Activated T-cell treated with anti-CD3 and anti-CD28 coated beads, Interleukin-2, amount 50 U/mL, for 24 hours (primary cell): ENCODE measurements around the gene PMAIP1.
A peak's percentile ranks its signal among the peaks of the same experiment; 100 is the strongest.
"Not testable (repeated sequence)": the region's sequence is repeated elsewhere in the genome, so short reads cannot be mapped to it uniquely, and the experiment has no call there.

Source experiments
- DNase-seq: peaks from one replicate; pipeline ENCODE4 v3.0.0-alpha.2; 2020
- H3K27ac Mint-ChIP-seq: 2 replicates; pipeline ENCODE4 v1.8.0; 2020; ENCODE audit warnings: mild to moderate bottlenecking, mixed read lengths
- H3K27me3 Mint-ChIP-seq: 2 replicates; pipeline ENCODE4 v1.8.0; 2020; ENCODE audit warnings: mixed read lengths
- H3K36me3 Mint-ChIP-seq: 2 replicates; pipeline ENCODE4 v1.8.0; 2020; ENCODE audit warnings: low read depth, mixed read lengths
- H3K4me1 Mint-ChIP-seq: 2 replicates; pipeline ENCODE4 v1.8.0; 2020; ENCODE audit warnings: low read depth, mixed read lengths
- H3K4me3 Mint-ChIP-seq: 2 replicates; pipeline ENCODE4 v1.8.0; 2020; ENCODE audit warnings: mild to moderate bottlenecking, moderate library complexity, mixed read lengths
- H3K9me3 Mint-ChIP-seq: 2 replicates; pipeline ENCODE4 v1.8.0; 2020; ENCODE audit warnings: mixed read lengths

Gene PMAIP1

DNA sequence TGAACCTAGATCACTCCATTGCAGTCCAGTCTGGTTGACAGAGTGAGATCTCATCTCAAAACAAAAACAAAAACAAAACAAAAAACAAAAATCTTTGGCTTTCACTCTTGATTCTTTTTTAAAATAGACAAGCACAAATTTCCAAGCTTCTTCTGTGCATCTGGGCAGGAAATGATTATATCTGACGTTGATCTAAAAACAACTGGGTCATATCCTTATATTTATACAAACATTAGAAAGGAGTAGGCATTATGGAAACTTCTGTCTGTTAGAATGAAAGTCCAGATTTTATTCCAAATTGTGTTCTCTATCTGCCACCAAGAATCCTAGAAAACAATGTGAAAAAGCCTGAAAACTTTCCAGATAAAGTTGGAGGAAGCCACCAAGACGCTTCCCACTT is 26.2 kb upstream of the PMAIP1 start:
- Mint-ChIP-seq H3K4me3 (no peak overlapping the region), H3K27ac (no peak overlapping the region), H3K36me3 (no peaks in the 10 kb centered on the region), H3K9me3 (no peaks in the 10 kb centered on the region), H3K4me1 (peaks cover 10% of the 10 kb centered on the region), H3K27me3 (no peaks in the 10 kb centered on the region)
- no peak for DNase-seq

DNA sequence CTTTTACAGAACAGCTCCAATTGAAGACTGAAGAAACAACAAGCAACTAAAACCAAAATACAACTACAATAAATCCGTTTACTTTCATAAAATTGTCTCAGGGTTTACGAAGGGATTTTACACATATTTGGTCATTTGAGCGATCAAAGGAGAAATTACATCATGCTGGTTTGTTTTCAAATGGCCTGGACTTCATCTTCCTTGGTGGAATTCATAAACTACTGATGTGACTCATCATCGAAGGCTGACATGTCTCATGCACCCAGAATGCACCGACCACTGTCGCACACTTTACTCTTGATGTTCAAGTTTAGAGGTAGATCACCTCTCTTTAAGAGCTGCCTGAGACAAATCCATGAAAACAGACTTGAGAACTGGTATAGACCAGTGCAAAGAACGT is 25.6 kb upstream of the PMAIP1 start:
- Mint-ChIP-seq H3K9me3 (no peaks in the 10 kb centered on the region), H3K36me3 (no peaks in the 10 kb centered on the region), H3K27me3 (no peaks in the 10 kb centered on the region), H3K4me1 (peaks cover 13% of the 10 kb centered on the region), H3K4me3 (no peak overlapping the region), H3K27ac (no peak overlapping the region)
- no peak for DNase-seq

DNA sequence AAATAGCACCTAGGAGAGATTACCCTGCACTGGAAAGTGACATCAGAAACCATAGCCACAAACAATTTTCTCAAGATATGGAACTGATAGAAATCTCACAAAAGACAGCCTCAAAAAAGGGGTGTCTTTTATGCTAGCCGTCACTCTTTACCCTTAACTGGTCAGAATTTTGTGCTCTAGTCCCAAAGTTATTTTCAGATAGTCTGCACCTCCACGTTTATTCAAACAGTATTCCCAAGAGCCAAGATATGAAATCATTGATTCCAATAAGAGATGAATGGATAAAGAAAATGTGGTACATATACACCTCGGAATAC is 23.5 kb upstream of the PMAIP1 start:
- H3K9me3 Mint-ChIP-seq, result no peaks in the 10 kb centered on the region
- no peak overlapping the region for H3K27ac Mint-ChIP-seq
- H3K36me3 Mint-ChIP-seq, result no peaks in the 10 kb centered on the region
- no peak for DNase-seq
- H3K4me1 Mint-ChIP-seq, result peaks cover 13% of the 10 kb centered on the region
- no peak overlapping the region for H3K4me3 Mint-ChIP-seq
- H3K27me3 Mint-ChIP-seq, result no peaks in the 10 kb centered on the region

DNA sequence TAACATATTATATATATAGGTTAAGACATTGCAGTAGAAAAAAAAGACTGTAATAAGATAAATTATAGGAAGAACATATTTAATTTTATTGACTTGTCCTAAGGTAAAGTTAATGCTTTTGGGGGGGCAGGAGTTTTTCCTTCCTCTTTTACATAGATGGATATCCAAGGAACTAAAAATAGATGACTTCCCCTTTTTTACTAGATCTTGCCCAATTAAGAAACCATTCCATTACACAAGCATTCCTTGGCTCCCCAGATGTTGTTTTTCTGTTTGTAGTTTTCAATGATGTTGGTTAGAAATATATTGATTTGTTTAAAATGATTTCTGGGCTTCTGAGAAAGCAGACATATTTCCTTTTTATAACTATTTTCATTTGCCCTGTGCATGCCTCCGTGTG is 22.4 kb upstream of the PMAIP1 start:
- no peaks in the 10 kb centered on the region for H3K9me3 Mint-ChIP-seq
- H3K4me1 Mint-ChIP-seq, result peaks cover 23% of the 10 kb centered on the region
- H3K4me3 Mint-ChIP-seq, result no peak overlapping the region
- no peak for DNase-seq
- H3K36me3 Mint-ChIP-seq, result no peaks in the 10 kb centered on the region
- H3K27me3 Mint-ChIP-seq, result no peaks in the 10 kb centered on the region
- no peak overlapping the region for H3K27ac Mint-ChIP-seq

DNA sequence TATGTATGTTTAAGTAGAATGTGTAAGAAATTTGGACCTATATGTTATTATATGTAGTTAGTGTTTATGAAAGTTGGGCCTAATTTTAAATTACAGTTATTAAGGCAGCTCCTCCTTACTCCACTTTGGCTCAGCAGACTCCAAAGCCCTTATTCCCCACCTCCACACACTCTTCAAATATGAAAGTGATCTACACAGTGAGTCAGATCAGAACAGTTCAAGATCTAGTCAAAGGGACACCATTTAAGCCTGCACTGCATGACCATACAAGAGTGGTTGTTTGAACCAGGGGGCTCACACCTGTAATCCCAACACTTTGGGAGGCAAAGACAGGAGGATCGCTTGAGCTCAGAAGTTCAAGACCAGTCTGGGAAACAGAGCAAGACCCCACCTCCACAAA is 21.2 kb upstream of the PMAIP1 start:
- H3K9me3 Mint-ChIP-seq, result no peaks in the 10 kb centered on the region
- H3K27ac Mint-ChIP-seq, result no peak overlapping the region
- H3K4me3 Mint-ChIP-seq, result no peak overlapping the region
- peaks cover 34% of the 10 kb centered on the region for H3K4me1 Mint-ChIP-seq
- no peak for DNase-seq
- H3K36me3 Mint-ChIP-seq, result no peaks in the 10 kb centered on the region
- H3K27me3 Mint-ChIP-seq, result no peaks in the 10 kb centered on the region

DNA sequence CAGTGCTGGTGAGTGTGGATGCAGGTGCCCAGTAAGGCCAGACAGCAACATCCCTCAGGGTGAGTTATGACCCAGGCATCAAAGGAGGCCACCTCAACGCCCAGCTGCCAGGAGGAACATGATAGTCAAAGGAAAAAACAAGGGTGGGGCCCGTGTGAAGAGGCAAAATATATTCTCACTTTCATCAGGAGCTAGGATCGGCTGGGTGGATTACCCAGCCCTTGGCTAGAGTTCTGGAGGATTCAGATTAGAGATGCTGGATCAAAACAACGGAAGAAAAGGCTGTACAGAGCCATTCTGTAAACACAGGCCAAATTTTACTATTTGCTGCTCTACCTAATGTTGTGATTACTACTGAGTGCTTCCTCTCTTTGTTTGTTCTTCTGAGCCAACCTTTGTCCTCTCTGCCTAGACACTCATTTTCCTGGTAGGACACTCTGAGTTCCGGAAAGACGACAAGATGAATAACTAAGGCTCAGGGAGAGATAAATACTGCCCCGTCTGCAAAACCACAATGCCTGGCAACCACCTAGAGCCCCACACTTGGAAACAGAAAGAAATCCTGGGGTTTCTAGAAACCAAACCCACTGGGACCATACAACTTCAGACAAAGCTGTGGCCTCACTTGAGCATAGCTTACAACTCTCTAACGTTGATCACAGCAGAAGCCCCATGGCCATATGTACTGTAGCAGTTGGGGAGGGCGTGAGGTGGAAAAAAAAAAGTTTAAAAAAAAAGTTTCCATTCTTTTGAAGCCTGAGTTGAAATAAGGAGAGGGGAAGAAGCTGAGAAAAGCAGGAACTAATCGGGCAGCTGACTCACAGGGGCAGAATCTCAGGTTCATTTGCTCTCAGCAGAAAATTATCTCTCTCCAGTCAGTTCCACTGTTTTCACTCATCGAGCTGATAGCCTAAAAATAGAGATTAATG is 17.8 kb upstream of the PMAIP1 start:
- no peak for DNase-seq
- Mint-ChIP-seq H3K36me3 (no peaks in the 10 kb centered on the region), H3K9me3 (no peaks in the 10 kb centered on the region), H3K27ac (peak overlapping the region; percentile 83), H3K4me3 (peak overlapping the region; percentile 6), H3K4me1 (peaks cover 45% of the 10 kb centered on the region), H3K27me3 (no peaks in the 10 kb centered on the region)

DNA sequence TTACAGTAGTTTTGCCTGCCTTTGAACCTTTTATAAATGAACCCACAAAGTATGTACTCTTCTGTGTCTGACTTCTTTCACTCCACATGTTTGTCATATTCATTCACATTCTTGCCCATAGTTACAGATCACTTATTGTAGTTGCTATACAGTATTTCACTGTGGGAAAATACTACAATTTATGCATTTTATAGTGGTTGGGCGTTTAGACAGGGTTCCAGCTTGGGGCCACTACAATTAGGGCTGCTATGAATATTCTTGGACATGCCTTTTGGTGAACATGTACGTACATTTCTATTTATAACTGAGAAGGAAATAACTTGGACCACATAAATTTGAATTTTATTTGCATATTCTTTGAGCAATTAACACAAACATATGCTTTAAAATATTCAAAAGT is 15.4 kb upstream of the PMAIP1 start:
- H3K27ac Mint-ChIP-seq, result no peak overlapping the region
- DNase-seq, result no peak
- H3K9me3 Mint-ChIP-seq, result no peaks in the 10 kb centered on the region
- peaks cover 41% of the 10 kb centered on the region for H3K4me1 Mint-ChIP-seq
- H3K4me3 Mint-ChIP-seq, result no peak overlapping the region
- H3K36me3 Mint-ChIP-seq, result no peaks in the 10 kb centered on the region
- H3K27me3 Mint-ChIP-seq, result no peaks in the 10 kb centered on the region

DNA sequence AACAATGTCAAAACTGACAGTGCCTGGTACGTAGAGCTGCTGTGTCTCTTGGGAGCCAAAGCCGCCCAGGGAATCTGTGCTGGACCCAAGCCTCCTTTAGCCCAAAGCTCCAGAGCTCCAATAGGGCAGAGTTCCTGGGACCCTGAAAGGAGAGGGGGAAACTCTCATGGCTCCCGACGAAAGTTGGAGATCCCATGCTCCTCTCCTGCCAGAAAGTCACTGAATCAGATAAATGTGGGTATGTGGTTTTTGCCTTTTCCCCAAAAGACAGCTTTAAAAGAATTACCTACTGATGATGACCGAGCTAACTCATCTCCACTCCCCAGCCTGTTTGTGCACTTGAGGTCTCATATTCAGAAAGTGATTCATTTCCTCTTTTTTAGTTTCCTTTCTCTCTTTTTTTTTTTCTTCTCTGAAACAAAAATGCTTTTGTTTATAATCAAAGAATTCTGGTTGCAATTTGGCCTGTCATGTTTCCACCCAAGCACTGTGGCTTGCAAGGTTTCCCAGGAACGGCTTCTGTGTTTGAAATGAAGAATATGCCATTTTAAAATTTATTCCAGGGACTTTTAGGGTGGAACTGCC is 14.1 kb upstream of the PMAIP1 start:
- Mint-ChIP-seq H3K27me3 (no peaks in the 10 kb centered on the region), H3K36me3 (no peaks in the 10 kb centered on the region), H3K4me3 (peak overlapping the region; percentile 47), H3K27ac (peak overlapping the region; percentile 90), H3K9me3 (no peaks in the 10 kb centered on the region), H3K4me1 (peaks cover 41% of the 10 kb centered on the region)
- DNase-seq, result peak; percentile 53

DNA sequence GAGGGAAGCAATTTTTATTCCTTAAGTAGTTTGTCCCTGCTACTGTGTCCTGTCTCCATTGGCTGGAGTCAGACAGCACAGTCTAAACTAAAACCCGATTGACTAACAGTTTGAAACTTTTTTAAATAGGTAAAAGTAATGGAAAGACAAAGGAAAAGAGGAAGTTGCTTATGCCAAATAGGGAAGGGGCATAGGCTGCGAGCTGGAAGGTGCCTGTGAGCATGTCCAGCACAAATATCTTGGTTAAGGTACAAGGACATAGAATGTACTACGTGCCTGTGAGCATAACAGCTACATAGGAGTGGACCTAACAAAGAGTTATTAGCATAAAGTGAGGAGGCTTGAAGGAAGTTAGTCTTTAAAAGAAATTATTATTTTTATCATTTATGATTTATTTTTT is 13.4 kb upstream of the PMAIP1 start:
- not testable (repeated sequence) for H3K9me3 Mint-ChIP-seq, H3K36me3 Mint-ChIP-seq, DNase-seq, H3K4me3 Mint-ChIP-seq, H3K27me3 Mint-ChIP-seq
- peak overlapping the region; percentile 90 for H3K27ac Mint-ChIP-seq
- peaks cover 40% of the 10 kb centered on the region for H3K4me1 Mint-ChIP-seq

DNA sequence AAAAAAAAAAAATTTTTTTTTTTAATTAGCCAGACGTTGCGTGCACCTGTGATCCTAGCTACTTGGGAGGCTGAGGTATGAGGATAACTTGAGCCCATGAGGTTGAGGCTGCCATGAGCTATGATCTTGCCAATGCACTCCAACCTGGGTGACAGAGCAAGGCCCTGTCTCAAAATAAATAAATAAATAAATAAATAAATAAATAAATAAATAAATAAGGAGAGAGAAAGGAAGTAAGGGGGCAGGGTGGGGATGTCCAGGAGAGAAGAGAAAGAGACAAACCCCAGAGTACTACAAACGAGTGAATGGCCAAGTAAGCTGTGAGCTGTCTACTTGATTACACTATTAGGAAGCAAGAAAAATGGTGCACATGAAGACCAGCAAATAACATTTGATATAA is 7.7 kb upstream of the PMAIP1 start:
- no peaks in the 10 kb centered on the region for H3K27me3 Mint-ChIP-seq
- H3K36me3 Mint-ChIP-seq, result no peaks in the 10 kb centered on the region
- H3K4me1 Mint-ChIP-seq, result peaks cover 3% of the 10 kb centered on the region
- no peak overlapping the region for H3K27ac Mint-ChIP-seq
- DNase-seq, result no peak
- no peak overlapping the region for H3K4me3 Mint-ChIP-seq
- H3K9me3 Mint-ChIP-seq, result no peaks in the 10 kb centered on the region

DNA sequence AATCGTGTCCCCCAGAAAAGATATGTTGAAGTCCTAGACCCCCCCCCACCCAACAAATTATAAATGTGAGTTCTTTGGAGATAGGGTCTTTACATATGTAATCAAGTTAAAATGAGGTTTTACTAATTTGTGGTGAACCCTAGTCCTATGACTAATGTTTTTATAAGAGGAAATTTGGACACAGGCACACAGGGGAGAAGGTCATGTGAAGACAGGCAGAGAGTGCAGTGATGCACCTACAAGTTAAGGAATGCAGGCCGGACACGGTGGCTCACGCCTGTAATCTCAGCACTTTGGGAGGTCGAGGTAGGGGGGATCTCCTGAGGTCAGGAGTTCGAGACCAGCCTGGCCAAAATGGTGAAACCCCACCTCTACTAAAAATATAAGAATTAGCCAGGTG is 5.8 kb upstream of the PMAIP1 start:
- no peak for DNase-seq
- Mint-ChIP-seq H3K4me1 (peaks cover 9% of the 10 kb centered on the region), H3K4me3 (no peak overlapping the region), H3K27ac (no peak overlapping the region), H3K36me3 (peaks cover 1% of the 10 kb centered on the region), H3K27me3 (no peaks in the 10 kb centered on the region), H3K9me3 (no peaks in the 10 kb centered on the region)

DNA sequence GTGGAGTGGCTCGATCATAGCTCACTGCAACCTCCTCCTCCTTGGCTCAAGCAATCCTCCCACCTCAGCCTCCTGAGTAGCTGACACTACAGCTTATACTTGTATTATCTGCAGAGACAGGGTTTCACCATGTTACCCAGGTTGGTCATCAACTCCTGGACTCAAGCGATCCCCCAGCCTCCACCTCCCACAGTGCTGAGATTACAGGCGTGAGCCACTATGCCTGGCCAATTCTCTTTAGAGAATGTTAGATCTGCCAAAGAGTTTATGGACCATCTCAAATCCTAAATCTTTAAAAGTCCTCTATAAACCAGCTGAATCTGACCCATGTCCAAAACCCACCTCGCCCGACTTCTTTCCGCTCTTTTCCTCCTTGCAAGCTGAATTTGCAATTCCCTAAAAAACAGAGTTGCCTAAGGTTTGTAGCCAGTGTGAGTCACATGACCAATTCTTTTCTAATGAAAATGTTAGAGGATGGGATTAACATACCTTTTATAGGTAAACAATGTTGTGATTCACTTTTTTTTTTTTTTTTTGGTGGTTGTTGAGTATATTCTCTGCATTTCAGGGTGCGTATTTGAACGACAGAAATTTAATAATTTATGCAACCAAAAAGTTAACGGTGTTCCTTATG is 2.4 kb upstream of the PMAIP1 start:
- Mint-ChIP-seq H3K9me3 (no peaks in the 10 kb centered on the region), H3K4me3 (no peak overlapping the region), H3K27me3 (no peaks in the 10 kb centered on the region), H3K36me3 (peaks cover 32% of the 10 kb centered on the region), H3K27ac (no peak overlapping the region), H3K4me1 (peaks cover 22% of the 10 kb centered on the region)
- DNase-seq, result no peak

DNA sequence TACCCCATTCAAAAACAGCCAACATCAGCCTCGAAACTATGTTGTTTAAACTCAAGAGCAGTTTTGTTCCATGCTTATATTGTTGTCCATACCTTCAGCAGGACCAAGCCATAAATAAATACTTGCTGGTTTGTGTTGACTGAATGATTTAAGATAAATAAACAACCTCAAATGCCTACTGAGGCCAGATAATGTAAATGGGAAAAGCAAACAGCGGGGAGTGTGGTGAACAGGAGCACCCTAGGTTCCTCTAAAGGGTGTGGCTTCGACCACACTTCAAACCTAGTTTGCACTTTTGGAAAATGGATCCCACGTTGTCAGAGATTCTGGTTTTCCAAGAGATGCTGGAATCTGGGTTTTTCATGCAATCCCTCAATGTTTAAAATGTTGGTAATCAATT is 1.7 kb upstream of the PMAIP1 start:
- H3K4me3 Mint-ChIP-seq, result peak overlapping the region; percentile 92

DNA sequence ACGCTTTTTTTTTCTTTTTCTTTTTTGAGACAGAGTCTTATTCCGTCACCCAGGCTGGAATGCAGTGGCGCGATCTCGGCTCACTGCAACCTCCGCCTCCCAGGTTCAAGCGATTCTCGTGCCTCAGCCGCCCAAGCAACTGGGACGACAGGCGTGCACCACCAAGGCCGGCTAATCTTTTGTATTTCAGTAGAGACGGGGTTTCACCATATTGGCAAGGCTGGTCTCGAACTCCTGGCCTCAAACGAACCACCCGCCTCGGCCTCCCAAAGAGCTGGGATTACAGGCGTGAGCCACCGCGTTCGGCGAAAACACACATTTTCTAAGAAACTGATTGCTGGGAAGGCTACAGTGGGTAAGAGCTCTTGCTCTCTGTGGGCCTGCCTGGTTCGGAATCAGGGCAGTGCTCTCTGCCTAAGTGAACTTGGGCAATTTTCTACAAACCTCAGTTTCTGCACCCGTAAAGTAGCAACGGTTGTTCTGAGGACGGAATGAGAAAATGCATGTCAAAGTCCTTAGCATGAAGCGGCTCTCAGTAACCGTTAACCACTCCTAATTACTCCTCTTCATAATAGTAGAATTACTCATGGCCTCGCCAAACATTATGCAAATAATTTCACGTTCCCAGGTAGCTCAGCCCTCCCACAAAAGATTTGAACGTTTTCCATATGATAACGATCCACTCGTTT is 1.0 kb upstream of the PMAIP1 start:
- peaks cover 32% of the 10 kb centered on the region for H3K4me1 Mint-ChIP-seq
- peak overlapping the region; percentile 97 for H3K27ac Mint-ChIP-seq
- no peaks in the 10 kb centered on the region for H3K27me3 Mint-ChIP-seq
- DNase-seq, result no peak
- H3K9me3 Mint-ChIP-seq, result no peaks in the 10 kb centered on the region
- H3K36me3 Mint-ChIP-seq, result peaks cover 42% of the 10 kb centered on the region
- peak overlapping the region; percentile 92 for H3K4me3 Mint-ChIP-seq

More for the DNA sequence above, 1.7 kb upstream of the PMAIP1 start:
- Mint-ChIP-seq H3K9me3 (no peaks in the 10 kb centered on the region), H3K27ac (no peak overlapping the region), H3K27me3 (no peaks in the 10 kb centered on the region), H3K4me1 (peaks cover 29% of the 10 kb centered on the region), H3K36me3 (peaks cover 38% of the 10 kb centered on the region)
- no peak for DNase-seq
